Duodenal mucosa (tissue), 2 donors: ENCODE measurements around the gene KRI1.
"Not testable (repeated sequence)": the region's sequence is repeated elsewhere in the genome, so short reads cannot be mapped to it uniquely, and the experiment has no call there.

Source experiments
- H3K27ac ChIP-seq: one replicate; pipeline ENCODE4 v1.7.0; 2013; ENCODE audit warnings: low read depth, low read length
- H3K27me3 ChIP-seq, 2 donors: one replicate each; pipeline ENCODE4 v1.7.0; 2013; ENCODE audit warnings: low read length in 2 of 2, control low read depth in 1 of 2; ENCODE audit not compliant: insufficient read depth in 2 of 2, control insufficient read depth in 1 of 2
- H3K36me3 ChIP-seq, 2 donors: one replicate each; pipeline ENCODE4 v1.7.0; 2013; ENCODE audit warnings: low read length in 2 of 2, control low read depth in 1 of 2; ENCODE audit not compliant: insufficient read depth in 2 of 2, control insufficient read depth in 1 of 2
- H3K4me1 ChIP-seq, 2 donors: one replicate each; pipeline ENCODE4 v1.7.0; 2013; ENCODE audit warnings: low read length in 2 of 2, control low read depth in 1 of 2; ENCODE audit not compliant: insufficient read depth in 2 of 2, control insufficient read depth in 1 of 2
- H3K4me3 ChIP-seq, 2 donors: one replicate each; pipeline ENCODE4 v1.7.0; 2013; ENCODE audit warnings: low read length in 2 of 2, low read depth in 1 of 2
- H3K9ac ChIP-seq, 2 donors: one replicate each; pipeline ENCODE4 v1.7.0; 2013; ENCODE audit warnings: low read length in 2 of 2, low read depth in 1 of 2
- H3K9me3 ChIP-seq, 2 donors: one replicate each; pipeline ENCODE4 v1.7.0; 2013; ENCODE audit warnings: low read length in 2 of 2, control low read depth in 1 of 2; ENCODE audit not compliant: control insufficient read depth in 1 of 2

KRI1 gene

GRCh38 chr19:10538204-10538983 lies 27.4 kb downstream of the KRI1 start:
- Histone ChIP-seq H3K9ac (no peak overlapping the region), H3K9me3 (no peaks in the 10 kb centered on the region), H3K4me3 (no peak overlapping the region), H3K27ac (no peak overlapping the region), H3K36me3 (no peaks in the 10 kb centered on the region), H3K27me3 (peaks cover 0 to 5% of the 10 kb centered on the region in 2 donors), H3K4me1 (peaks cover 4% of the 10 kb centered on the region in 2 donors)

GRCh38 chr19:10537668-10538067 lies 28.1 kb downstream of the KRI1 start:
- Histone ChIP-seq H3K9ac (no peak overlapping the region), H3K4me1 (no peaks in the 10 kb centered on the region), H3K27me3 (peaks cover 0 to 5% of the 10 kb centered on the region in 2 donors), H3K4me3 (no peak overlapping the region), H3K27ac (no peak overlapping the region), H3K9me3 (peaks cover 0 to under 1% of the 10 kb centered on the region in 2 donors), H3K36me3 (no peaks in the 10 kb centered on the region)

- Histone ChIP-seq H3K4me3 (no peak overlapping the region), H3K9ac (no peak overlapping the region), H3K36me3 (no peaks in the 10 kb centered on the region), H3K27me3 (peaks cover 0 to 5% of the 10 kb centered on the region in 2 donors), H3K4me1 (no peaks in the 10 kb centered on the region), H3K9me3 (peaks cover 0 to 3% of the 10 kb centered on the region in 2 donors), H3K27ac (no peak overlapping the region)
These were observed 30.2 kb downstream of the KRI1 start for GRCh38 chr19:10535613-10536012.

- Histone ChIP-seq H3K4me1 (no peaks in the 10 kb centered on the region), H3K9ac (no peak overlapping the region), H3K9me3 (peaks cover 0 to 3% of the 10 kb centered on the region in 2 donors), H3K36me3 (no peaks in the 10 kb centered on the region), H3K27me3 (peaks cover 0 to 5% of the 10 kb centered on the region in 2 donors), H3K4me3 (no peak overlapping the region), H3K27ac (no peak overlapping the region)
These were observed 32.0 kb downstream of the KRI1 start for GRCh38 chr19:10533646-10534386.

GRCh38 chr19:10532457-10532856 lies 33.4 kb downstream of the KRI1 start:
- no peak overlapping the region for H3K27ac ChIP-seq

GRCh38 chr19:10526887-10527286 lies 38.9 kb downstream of the KRI1 start:
- not testable (repeated sequence) for H3K27ac ChIP-seq, H3K27me3 ChIP-seq, H3K9me3 ChIP-seq, H3K9ac ChIP-seq, H3K4me3 ChIP-seq, H3K36me3 ChIP-seq, H3K4me1 ChIP-seq

More at GRCh38 chr19:10532457-10532856, 33.4 kb downstream of the KRI1 start:
- H3K4me1 ChIP-seq = no peaks in the 10 kb centered on the region
- no peak overlapping the region for H3K4me3 ChIP-seq
- no peak overlapping the region for H3K9ac ChIP-seq
- H3K27me3 ChIP-seq = no peaks in the 10 kb centered on the region
- no peaks in the 10 kb centered on the region for H3K36me3 ChIP-seq
- H3K9me3 ChIP-seq = peaks cover 0 to 3% of the 10 kb centered on the region in 2 donors

GRCh38 chr19:10525636-10526035 lies 40.2 kb downstream of the KRI1 start:
- H3K27ac ChIP-seq = no peak overlapping the region
- no peak overlapping the region for H3K4me3 ChIP-seq
- H3K9ac ChIP-seq = no peak overlapping the region
- peaks cover 0 to 9% of the 10 kb centered on the region in 2 donors for H3K27me3 ChIP-seq
- H3K4me1 ChIP-seq = no peaks in the 10 kb centered on the region
- no peaks in the 10 kb centered on the region for H3K36me3 ChIP-seq
- no peaks in the 10 kb centered on the region for H3K9me3 ChIP-seq

GRCh38 chr19:10523135-10523636 lies 42.6 kb downstream of the KRI1 start:
- H3K36me3 ChIP-seq = no peaks in the 10 kb centered on the region
- H3K4me3 ChIP-seq = no peak overlapping the region
- no peaks in the 10 kb centered on the region for H3K9me3 ChIP-seq
- H3K27ac ChIP-seq = no peak overlapping the region
- H3K9ac ChIP-seq = no peak overlapping the region
- peaks cover 0 to 8% of the 10 kb centered on the region in 2 donors for H3K4me1 ChIP-seq
- peaks cover 19 to 27% of the 10 kb centered on the region in 2 donors for H3K27me3 ChIP-seq

- Histone ChIP-seq H3K27me3 (peaks cover 35 to 42% of the 10 kb centered on the region in 2 donors), H3K27ac (no peak overlapping the region), H3K9me3 (no peaks in the 10 kb centered on the region)
These were observed 44.2 kb downstream of the KRI1 start for GRCh38 chr19:10521461-10522171.

More at GRCh38 chr19:10521461-10522171, 44.2 kb downstream of the KRI1 start:
- H3K9ac ChIP-seq = no peak overlapping the region
- H3K4me1 ChIP-seq = peaks cover 0 to 19% of the 10 kb centered on the region in 2 donors
- H3K4me3 ChIP-seq = no peak overlapping the region
- no peaks in the 10 kb centered on the region for H3K36me3 ChIP-seq
